Breast epithelium (tissue), 3 donors: ENCODE results near the gene RGS7.

ENCODE experiments used
- CTCF ChIP-seq, 3 donors: fragments of 450-650 bp; IDR thresholded peaks; one replicate each; pipeline ENCODE4 v1.5.1; 2016 to 2017; ENCODE audit warnings: antibody characterized with exemption in 3 of 3, mild to moderate bottlenecking in 3 of 3, moderate library complexity in 3 of 3
- POLR2A ChIP-seq: fragments of 450-650 bp; IDR thresholded peaks from one replicate; pipeline ENCODE4 v1.6.1; 2016; ENCODE audit warnings: antibody characterized with exemption, mild to moderate bottlenecking, moderate library complexity

DNA sequence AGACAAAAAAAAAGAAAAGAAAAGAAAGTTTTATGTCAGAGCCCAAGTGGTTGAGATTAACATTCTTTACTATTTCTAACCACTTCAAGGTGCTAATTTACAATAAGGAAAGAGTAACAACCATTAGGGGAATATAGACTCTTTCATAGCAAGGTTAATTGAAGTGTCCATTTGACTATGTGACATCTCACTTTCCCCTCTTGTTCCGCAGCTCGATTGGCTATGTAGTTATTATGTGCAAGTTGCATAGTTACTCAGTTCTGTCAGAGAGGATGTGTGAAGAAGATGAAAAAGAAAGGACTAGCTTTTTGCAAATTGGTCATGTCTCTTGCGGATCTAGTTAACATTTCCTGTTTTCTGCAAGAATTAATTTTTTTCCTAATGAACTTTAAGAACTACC, 273.7 kb downstream of the RGS7 start:
- TF ChIP-seq POLR2A: no peak
- TF ChIP-seq CTCF (IDR thresholded peaks at IDR 0.05): no peak
